ENCODE results near the gene SMYD1.

The SMYD1 gene

DNA sequence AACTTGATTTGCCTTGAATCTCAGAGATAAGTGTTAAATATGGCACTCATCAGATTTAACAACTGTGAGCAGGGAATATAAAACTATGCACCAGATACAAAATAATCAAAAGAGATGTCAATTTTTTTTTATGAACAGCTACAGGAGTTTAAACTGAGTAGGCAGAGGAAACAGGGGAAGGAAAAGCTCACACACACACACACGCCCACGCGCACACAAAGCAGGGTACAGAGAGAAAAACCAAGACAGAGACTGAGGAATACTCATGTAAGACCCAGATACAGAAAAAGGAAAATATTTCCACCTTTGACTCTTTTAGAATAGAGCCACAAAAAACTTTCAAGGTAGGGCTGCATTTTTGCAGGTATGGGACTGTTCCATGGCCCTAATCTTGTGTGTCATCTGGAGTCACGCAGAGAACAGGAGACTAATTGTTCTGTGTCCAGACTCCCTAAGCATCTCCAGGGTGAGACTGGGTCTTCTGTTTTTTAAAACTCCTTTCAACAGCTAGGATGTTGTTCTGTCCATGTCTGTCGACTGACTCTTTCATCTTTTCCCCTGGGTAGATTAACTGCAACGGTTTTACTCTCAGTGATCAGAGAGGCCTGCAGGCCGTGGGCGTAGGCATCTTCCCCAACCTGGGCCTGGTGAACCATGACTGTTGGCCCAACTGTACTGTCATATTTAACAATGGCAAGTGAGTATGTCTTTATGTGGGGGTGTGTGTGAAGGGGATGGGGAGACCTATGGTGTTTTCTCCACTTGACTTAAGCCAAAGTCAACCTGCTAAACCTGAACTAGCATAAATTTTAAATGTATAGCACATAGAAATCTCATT is 23.0 kb downstream of the SMYD1 start:
- DNase-seq = peak; percentile 52

DNA sequence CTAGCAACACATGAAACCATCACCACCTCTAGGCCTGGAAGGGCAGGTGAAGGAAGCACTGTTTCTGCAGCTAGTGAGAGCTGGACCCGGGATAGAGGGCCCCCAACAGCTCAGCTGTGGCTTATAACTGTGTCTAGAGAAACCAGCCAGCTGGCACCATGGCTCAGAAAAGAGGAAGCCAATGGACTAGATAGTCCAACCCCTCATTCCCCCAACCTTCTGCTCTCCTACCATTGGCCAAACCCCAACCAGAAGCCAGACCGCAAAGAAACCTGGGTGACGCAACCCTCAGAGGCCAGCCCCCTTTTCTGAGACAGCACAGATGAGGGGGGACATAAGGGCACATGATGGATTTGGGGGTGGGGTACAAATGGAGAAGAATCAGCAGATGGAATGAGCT is 24.3 kb downstream of the SMYD1 start:
- DNase-seq = no peak

DNA sequence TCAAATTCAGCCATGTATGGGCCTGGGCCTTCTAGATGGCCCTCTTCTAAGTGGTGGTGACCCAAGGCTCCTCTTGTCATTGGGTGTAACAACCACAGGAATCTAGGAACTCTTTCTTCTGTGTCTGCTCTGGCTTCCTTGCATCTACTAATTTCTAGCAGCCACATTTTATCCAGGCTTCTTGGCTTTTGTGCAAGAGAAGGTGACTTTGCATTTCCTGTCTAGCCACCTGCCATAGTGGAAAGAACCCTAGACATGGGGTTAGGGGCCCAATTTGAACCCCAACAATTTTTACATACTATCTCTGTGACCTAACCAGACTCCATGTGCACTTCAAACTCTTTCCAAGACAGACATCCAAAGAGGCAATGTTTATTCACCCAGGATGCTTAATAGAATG is 25.1 kb downstream of the SMYD1 start:
- DNase-seq = no peak

DNA sequence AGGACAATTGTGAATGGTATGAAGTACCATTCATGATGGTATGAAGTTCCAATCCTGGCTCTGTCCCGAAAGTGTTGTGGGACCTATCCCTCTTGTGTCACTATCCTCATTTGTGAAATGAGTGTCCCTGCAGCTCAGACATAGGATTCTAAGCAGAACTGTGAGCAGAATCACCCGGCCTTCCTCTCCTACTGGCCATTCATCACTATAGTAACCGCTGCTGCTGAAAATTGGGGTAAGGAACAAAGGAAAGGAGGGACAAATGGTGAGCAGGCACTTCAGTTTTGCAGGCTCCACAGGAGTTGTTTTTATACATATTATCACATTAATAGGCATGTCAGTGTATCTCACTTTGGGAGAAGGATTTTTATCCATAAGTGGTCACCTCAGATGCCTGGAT is 27.4 kb downstream of the SMYD1 start:
- DNase-seq = no peak

DNA sequence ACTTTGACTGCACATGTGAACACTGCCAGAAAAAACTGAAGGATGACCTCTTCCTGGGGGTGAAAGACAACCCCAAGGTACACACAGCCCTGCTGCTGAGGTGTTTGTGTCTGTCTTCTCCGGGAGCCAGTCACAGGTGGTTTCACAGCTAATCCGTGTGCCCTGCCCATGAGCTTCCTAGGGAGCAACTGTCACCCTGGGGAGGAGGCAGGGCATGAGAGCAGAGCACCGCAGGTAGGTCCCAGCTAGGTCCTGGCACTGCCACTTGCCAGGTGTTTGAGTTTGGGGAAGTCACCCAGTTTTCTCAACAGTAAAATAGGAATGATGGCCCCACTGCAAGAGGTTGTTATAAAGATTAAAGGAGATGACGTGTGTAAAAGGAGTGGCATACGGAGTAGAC is 29.1 kb downstream of the SMYD1 start:
- DNase-seq = no peak

DNA sequence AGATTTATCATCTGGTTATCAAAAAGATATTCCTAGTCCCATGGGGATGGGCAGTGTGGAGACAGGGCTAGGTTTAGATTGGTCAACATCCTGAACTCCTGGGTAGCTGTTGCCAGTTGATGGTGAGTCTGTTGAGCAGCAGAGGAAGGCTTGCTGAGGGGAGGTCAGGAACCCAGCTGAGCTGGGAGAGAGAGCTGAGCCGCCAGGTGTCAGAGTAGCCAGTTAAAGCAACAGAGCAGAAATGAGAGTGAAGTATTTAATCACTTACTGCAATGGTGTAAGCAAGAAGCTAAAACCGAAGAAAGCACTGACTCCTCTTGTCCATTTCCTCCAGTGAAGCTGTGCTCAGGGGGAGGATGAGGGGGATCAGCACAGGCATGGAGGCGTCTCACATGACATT is 29.6 kb downstream of the SMYD1 start:
- no peak for DNase-seq

DNA sequence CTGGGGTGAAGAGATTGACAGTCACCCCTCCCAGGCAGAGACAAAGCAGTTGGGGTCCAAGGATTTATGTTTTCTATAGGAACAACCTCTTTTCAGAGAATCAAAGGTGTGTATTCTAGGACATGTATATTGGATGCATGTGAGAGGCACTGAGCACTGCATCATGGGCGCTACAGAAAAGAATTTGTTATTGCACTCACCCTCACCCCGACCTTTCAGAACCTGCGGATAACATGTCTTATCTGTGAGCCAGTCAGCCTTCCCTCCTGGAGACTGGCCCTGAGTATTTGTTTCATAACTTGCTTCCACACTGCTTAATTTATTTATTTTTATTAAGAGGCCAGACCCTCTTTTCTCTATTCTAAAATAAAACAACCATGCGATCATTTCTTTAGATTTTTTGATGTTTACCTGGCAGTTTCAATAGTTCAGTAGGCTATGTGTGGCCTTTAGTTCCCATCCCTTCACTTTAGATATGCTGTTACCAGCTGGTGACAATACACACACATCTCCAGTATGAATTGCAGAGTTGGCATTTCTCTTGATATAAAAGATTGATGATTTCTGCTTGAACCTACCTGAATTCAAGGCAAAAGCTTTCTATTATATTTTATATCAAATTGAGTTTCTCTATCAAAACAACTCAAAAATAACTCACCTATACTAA is 30.4 kb downstream of the SMYD1 start:
- DNase-seq = no peak

DNA sequence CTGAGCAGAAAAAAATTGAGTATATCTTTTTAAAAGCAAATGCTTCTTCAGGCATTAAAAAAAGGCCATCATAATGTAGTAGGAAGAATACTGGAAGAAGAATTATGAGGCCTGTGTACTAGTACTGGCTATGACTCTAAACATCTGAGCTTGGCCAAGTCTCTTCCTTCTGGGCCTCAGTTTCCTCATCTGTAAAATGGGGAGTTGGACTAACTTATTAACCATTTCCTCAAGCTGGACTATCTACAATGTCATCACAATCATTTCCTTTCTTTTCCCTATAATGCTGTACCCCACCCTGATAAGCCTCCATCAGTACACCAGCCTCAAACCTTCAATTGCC is 30.9 kb downstream of the SMYD1 start:
- no peak for DNase-seq

DNA sequence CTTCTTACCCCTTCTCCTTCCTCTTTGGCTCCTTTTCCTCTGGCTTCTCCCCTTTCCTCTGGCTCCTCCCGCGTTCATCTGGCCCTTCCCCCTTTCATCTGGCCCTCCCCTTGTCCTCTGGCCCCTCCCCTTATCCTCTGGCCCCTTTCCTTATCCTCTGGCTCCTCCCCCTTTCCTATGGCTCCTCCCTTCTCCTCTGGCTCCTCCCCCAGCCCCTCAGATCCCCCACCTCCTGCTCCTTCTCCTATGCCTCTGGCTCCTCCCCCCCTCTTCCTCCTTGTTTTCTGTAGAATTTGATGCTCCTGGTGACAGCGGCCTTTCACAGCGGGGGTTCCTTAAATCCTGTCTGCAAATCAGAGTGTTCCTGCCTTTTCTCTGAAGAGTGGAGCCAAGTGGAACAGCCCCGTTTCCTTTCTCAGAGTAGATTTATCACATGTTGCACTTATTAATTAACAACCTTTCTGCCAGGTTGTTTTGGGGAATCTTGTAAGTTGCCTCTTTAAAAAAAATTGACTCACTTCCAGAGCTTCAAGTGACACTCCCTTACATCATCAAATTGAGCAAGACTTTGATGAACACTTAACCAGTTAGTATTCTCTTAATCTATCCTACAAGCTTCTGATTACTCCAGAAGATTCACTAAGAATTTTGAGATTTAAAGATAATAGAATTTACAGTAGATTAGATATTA is 32.3 kb downstream of the SMYD1 start:
- DNase-seq = no peak

DNA sequence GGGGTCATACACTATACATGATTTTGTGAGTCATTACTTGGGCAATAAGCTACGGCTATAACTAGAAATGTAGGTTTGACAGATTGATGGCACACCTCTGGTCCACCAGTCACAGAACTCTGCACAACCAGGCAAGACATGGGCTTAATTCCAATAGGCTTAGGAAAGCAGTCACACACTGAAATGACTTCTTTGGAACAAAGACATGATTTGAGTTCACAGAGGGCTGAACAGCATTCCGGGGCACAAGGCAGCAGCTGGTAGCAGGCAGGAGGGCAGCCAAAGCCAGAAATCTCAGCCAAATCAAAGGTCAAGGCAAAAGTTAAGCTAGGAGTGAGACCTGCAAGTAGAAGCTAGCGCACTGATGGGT is 32.8 kb downstream of the SMYD1 start:
- no peak for DNase-seq

DNA sequence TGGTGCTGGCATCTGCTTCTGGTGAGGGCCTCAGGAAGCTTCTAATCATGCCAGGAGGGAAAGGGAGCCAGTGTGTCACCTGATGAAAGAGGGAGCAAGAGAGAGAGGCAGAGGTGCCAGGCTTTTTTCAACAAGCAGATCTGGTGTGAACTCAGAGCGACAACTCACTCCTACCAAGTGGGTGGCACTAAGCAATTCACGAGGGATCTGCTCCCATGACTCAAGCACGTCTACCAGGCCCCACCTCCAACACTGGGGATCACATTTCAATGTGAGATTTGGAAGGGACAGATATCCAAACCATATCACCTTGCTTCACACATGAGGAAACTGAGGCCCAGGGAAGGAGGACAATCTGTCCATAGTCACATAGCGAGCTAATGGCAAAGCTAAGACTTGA is 41.2 kb downstream of the SMYD1 start:
- no peak for DNase-seq

DNA sequence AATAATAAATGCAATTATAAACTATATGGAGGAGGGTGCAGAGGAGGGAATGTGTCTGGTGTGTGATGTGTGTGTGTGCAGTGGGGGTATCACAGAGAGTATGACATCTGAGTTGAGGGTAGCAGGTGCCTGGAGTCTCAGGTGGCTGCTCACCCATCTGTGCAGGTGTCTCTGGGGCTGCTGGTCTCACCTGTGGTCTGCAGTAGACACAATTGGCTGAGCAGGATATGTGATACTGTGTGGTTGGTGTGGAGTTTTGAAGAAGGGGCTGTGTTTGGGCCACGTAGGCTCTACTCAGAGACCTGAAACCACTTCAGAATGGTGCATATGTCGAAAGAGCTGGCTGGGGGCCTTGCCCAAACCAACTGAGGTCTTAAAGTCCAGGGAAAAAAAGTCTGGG is 43.2 kb downstream of the SMYD1 start:
- no peak for DNase-seq

DNA sequence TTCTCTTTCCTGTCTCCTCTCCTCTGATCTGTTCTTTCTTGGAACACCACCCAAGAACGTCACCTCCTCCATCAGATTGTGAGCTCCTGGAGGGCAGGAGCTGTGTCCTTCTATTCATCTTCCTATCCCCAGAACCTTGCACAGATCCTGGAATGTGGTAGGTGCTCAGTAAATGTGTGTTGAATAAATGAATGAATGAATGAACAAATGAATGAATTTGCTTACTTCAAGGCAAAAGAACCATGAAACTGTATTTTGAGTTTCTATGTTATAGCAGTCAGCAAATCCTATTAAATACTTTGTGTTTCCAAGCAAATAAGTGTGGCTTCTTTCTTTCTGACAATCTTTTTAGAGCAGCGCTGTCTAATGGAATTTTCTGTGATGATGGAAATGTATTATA is 45.4 kb downstream of the SMYD1 start:
- no peak for DNase-seq

DNA sequence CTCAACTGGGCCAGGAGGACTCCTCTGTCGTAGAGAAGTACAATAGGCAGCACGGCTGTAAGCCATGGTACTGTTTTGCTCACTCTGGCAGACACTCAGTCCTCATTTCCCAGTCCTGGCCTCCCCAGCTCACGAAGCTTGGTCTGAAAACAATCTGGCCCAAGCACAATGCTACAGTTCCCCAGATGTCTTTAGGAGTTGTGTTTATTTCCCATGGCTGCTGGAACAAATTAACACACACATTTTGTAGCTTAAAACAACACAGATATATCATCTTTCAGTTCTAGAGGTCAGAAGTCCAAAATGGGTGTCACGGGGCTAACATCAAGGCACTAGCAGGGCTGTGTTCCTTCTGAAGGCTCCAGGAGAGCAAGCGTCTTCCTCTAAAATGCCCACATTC is 47.3 kb downstream of the SMYD1 start:
- DNase-seq = no peak

DNA sequence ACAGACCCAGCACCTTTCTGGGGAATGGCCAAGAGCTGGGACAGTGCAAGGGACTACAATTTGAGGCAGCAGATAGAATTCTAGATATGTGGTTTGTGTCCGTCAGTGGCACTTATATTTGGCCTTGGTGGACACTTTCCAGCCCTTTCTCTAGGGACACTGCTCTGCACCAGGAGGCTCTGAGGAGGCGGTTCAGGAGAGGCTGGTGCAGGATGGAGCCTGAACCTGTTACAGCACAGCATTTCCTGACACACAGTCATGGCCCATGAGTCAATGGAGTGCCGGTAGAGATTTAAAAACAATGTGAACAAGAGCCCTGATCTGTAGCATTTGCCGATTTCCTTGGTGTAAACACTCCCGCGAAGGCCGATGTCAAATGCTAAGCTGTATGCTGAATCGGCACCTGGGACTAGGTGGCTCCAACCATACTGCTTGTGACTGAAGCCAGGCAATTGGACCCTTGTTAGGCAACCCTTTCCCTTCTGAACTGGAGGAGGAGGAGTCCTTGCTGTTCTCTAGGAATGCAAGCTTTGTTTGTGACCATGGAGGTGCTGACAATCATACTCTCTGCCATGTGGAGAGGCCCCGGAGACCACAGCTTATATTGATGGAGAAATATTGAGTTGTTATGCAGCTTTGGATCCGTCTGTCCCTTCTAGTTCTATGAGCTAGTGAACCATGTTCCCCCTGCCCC is 48.3 kb downstream of the SMYD1 start:
- no peak for DNase-seq

DNA sequence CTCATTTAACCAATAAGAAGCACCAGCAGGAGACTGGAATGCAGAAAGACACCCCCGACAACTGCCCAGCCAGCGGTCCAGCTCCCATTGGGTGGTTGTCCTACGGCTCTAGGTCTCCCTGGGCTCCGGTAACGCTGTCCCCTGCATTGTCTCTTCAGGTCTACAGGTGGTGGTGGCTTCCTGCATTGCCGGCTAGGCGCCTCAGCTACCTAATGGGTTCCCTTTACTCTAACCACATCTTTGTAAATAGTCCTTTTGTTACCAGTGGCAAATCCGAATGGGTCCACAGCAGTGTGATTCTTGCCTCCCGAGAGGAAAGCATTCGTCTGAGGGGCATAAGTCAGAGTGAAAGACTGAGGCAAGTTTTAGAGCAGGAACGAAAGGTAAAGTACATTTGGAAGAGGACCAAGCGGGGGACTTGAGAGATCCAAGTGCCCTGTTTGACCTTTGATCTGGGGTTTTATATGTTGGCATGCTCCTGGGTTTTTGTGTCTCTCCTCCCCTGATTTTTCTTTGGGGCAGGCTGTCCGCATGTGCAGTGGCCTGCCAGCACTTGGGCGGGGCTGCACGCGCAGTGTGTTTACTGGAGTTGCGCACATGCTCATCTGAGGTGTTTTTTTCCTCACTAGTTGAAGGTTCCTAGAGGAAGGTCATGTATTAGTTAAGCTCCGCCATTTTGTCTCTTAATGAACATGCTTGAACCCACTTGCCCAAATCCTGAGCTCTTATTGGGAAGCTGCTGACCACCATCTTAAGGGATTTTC is 49.2 kb downstream of the SMYD1 start:
- no peak for DNase-seq

DNA sequence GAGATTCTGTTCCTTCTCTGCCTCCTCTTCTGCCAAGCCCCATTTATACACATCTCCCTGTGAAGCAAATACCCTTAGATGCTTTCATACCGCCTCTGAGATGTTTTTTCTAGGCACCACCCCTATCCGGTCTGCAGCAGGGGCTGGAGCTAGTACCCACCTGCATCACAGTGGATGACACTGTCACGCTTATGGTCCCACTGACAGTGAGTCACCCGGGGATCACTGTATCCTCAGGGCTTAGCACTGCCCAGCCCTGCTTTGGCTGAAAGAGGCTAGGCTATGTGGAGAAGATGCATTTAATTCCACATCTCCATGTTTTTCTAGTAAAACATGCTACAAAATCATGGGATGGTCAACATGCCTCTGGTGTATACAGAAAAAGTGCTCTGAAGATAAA is 50.3 kb downstream of the SMYD1 start:
- DNase-seq = no peak

DNA sequence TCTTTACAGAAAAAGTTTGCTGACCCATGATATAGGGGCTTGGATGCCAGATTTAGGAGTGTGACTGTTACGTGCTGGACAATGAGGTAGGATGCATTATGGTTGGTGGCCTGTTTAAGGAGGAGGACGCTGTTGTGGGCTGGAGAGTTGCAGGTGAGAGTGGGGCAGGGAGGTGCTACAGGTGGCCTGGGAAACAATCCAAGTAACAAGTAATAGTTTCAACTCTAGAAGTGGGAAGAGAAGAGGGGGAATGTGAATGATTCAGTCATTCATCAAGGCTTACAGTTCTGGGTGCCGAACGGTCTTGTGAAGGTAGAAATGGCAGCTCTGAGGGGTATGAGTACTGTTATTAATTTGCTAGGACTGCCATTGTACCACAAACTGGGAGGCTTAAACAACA is 54.1 kb downstream of the SMYD1 start:
- DNase-seq = no peak

DNA sequence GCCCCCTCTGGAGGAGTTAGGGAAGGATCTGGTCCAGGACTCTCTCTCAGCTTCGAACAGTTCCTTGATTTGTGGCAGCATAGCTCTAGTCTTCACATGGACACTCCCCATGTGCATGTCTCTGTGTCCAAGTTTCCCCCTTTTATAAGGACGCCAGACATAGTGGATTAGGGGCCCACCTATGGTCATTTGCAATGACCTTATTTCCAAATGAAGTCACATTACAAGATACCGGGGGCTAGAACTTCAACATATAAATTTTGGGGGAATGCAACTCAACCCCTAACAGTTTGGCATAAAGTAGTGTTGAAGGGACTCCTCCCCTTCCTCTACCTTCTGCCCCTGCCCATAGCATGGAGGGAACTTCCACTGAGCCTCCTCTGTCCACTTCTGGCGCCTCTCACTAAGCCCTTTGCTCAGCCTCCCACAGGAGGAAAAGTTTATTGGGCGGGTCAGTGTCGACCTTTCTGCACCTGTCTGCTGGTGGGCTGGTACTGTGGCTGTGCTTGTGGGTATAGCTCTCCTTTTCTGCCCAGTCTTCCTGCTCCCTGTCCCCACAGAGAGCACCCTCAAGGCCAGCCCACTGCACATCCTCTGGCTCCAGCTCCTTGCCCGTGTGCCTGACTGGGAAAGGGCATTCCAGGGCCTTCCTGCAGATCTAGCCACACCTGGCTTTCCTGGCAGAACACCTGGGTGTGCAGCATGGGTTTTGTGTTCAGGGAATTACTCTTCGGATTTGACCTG is 54.7 kb downstream of the SMYD1 start:
- DNase-seq = no peak

DNA sequence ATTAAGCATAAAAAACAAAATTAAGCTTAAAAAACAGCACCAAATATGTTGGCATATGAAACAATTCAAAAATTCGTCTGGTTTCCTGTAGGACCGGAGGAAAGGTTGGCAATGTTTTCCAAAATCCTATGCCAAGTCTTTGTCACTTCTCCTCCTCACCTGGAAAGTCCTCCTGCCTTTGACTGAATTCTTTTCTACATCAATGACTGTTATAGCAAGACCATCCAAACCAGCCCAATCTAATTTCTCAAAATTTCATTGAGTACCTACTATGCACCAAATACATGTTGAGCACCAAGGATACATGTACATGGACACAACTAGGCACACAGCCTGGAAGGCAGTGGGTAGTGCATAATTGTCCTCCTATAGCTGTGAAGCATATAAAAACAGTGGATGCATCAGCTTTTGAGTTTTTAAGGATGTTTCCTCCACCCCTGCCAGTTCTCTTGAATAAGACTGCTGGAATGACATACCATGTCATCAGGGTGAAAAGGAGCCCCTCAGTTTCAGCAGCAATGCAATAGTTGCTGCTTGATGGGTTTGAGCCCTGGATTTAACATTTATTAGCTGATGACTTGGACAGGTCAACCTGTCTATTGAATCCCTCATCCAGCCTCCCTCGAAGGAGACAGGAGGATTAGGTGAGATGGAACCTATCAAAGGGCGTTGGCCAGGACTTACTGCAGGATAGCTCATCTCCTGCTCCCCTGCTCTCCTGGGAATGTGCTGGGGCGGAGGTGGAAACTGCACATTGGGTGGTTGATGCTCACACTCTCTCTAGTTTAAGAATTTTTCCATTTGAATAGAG is 55.7 kb downstream of the SMYD1 start:
- DNase-seq = no peak

Measured in activated T-cell treated with anti-CD3 and anti-CD28 coated beads for 4 hours (primary cell).